H1 (cell line): ENCODE data around the gene COL4A2. TPM values are rescaled to one million over a fixed set of nuclear protein-coding genes. Genes with fewer than 3 reads are reported as not detected.

Source experiments
- CTCF ChIA-PET: fragments of 300-600 bp; sonication (Branson Sonifier 250); formaldehyde crosslinking; loops from one replicate; lab custom pipeline; 2021; ENCODE audit not compliant: partially characterized antibody; lab: Charles Lee
- POLR2A ChIA-PET: fragments of 300-600 bp; sonication (Branson Sonifier 250); formaldehyde crosslinking; loops from one replicate; lab custom pipeline; 2021; ENCODE audit warnings: inconsistent platforms; ENCODE audit not compliant: partially characterized antibody; lab: Charles Lee
- DNase-seq, 2 experiments: peaks; one replicate each; pipeline versions ENCODE4 v3.0.0 to v3.0.0-alpha.2; 2010 to 2022; ENCODE audit warnings: low spot score in 2 of 2, low read depth in 1 of 2, mixed read lengths in 1 of 2
- FAIRE-seq: peaks from 2 replicates; lab custom pipeline; 2011; peaks lifted over from hg19 to GRCh38; lab: Jason Lieb, UNC
- H2AFZ ChIP-seq: 2 replicates; pipeline ENCODE4 v1.8.1; 2012; ENCODE audit warnings: low read length, inconsistent platforms
- H2AK5ac ChIP-seq: 2 replicates; pipeline ENCODE4 v1.6.1; 2013; ENCODE audit warnings: low read depth, low read length
- H2BK120ac ChIP-seq: replicated peaks from 2 replicates; pipeline ENCODE3; 2013; ENCODE audit warnings: low read depth, low read length, inconsistent platforms
- H2BK12ac ChIP-seq: 2 replicates; pipeline ENCODE4 v1.6.1; 2013; ENCODE audit warnings: low read depth, low read length
- H2BK15ac ChIP-seq: 2 replicates; pipeline ENCODE4 v1.6.1; 2013; ENCODE audit warnings: low read length
- H2BK20ac ChIP-seq: 2 replicates; pipeline ENCODE4 v1.6.1; 2013; ENCODE audit warnings: low read length
- H2BK5ac ChIP-seq: 2 replicates; pipeline ENCODE4 v1.6.1; 2013; ENCODE audit warnings: low read depth, low read length
- H3K14ac ChIP-seq: 2 replicates; pipeline ENCODE4 v1.6.1; 2013; ENCODE audit warnings: inconsistent platforms; ENCODE audit not compliant: insufficient read length
- H3K18ac ChIP-seq: 2 replicates; pipeline ENCODE4 v1.6.1; 2013; ENCODE audit warnings: low read length; ENCODE audit errors: extremely low read depth
- H3K23ac ChIP-seq: 2 replicates; pipeline ENCODE4 v1.6.1; 2013; ENCODE audit warnings: inconsistent platforms; ENCODE audit not compliant: insufficient read length
- H3K23me2 ChIP-seq: 2 replicates; pipeline ENCODE4 v1.6.1; 2013; ENCODE audit warnings: low read depth, low read length
- H3K27ac ChIP-seq: 2 replicates; pipeline ENCODE4 v1.6.1; 2011; ENCODE audit warnings: low read depth, low read length, inconsistent platforms
- H3K27me3 ChIP-seq, 4 experiments: replicated peaks in 1 of 4; 1 replicate in 1 of 4; 2 replicates in 3 of 4; pipeline versions ENCODE4 v1.6.1 to v1.8.1; 2011 to 2013; ENCODE audit warnings: low read length in 3 of 4, mild to moderate bottlenecking in 3 of 4, inconsistent platforms in 2 of 4, mixed read lengths in 2 of 4, moderate library complexity in 1 of 4; ENCODE audit not compliant: control insufficient read depth in 3 of 4, insufficient read depth in 3 of 4; ENCODE audit errors: extremely low read depth in 1 of 4
- H3K36me3 ChIP-seq, 4 experiments: 2 replicates each; pipeline versions ENCODE4 v1.6.1 to v1.8.1; 2011 to 2013; ENCODE audit warnings: mild to moderate bottlenecking in 4 of 4, low read length in 3 of 4, moderate library complexity in 2 of 4, control low read depth in 1 of 4, inconsistent platforms in 1 of 4; ENCODE audit not compliant: insufficient read depth in 4 of 4, control insufficient read depth in 2 of 4
- H3K4ac ChIP-seq: replicated peaks from 2 replicates; pipeline ENCODE3; 2013; ENCODE audit warnings: low read length, low read depth, mixed read lengths, inconsistent platforms; ENCODE audit not compliant: insufficient read length
- H3K4me1 ChIP-seq, 4 experiments: replicated peaks in 1 of 4; 1 replicate in 1 of 4; 2 replicates in 3 of 4; pipeline versions ENCODE4 v1.6.1 to v1.8.1; 2011 to 2013; ENCODE audit warnings: low read length in 3 of 4, inconsistent platforms in 2 of 4, mixed read lengths in 1 of 4; ENCODE audit not compliant: insufficient read depth in 4 of 4, control insufficient read depth in 3 of 4
- H3K4me2 ChIP-seq, 2 experiments: 2 replicates each; pipeline versions ENCODE4 v1.6.1 to v1.8.1; 2011 to 2013; ENCODE audit warnings: low read depth in 2 of 2, low read length in 2 of 2, control low read depth in 1 of 2, inconsistent platforms in 1 of 2, mild to moderate bottlenecking in 1 of 2; ENCODE audit not compliant: insufficient read depth in 1 of 2
- H3K4me3 ChIP-seq, 4 experiments: fragments of 200-600, 300-600 bp in 1 of 4; sonication (generic), shearing (Covaris generic), sonication (Bioruptor Twin) in 1 of 4; 2 replicates each; pipeline versions ENCODE4 v1.5.1 to v1.8.1; 2011 to 2016; ENCODE audit warnings: low read length in 4 of 4, low read depth in 3 of 4, control low read depth in 2 of 4, inconsistent platforms in 2 of 4, mild to moderate bottlenecking in 2 of 4, mixed read lengths in 1 of 4, moderate library complexity in 1 of 4; ENCODE audit not compliant: insufficient read depth in 2 of 4; ENCODE audit errors: extremely low read depth in 1 of 4
- H3K56ac ChIP-seq: replicated peaks from 2 replicates; pipeline ENCODE3; 2013; ENCODE audit warnings: low read depth, mild to moderate bottlenecking, mixed read lengths, low read length, inconsistent platforms; ENCODE audit not compliant: insufficient read length
- H3K79me1 ChIP-seq: 2 replicates; pipeline ENCODE4 v1.6.1; 2013; ENCODE audit warnings: low read depth, low read length, control low read depth
- H3K79me2 ChIP-seq, 2 experiments: 2 replicates each; pipeline versions ENCODE4 v1.6.1 to v1.8.1; 2012 to 2013; ENCODE audit warnings: low read length in 2 of 2, mild to moderate bottlenecking in 2 of 2, inconsistent platforms in 1 of 2; ENCODE audit not compliant: insufficient read depth in 2 of 2, control insufficient read depth in 1 of 2
- H3K9ac ChIP-seq, 4 experiments: replicated peaks in 1 of 4; 1 replicate in 1 of 4; 2 replicates in 3 of 4; pipeline versions ENCODE4 v1.6.1 to v1.8.1; 2011 to 2013; ENCODE audit warnings: low read depth in 3 of 4, low read length in 3 of 4, control low read depth in 2 of 4, mild to moderate bottlenecking in 2 of 4, moderate library complexity in 2 of 4, inconsistent platforms in 1 of 4; ENCODE audit errors: extremely low read depth in 1 of 4
- H3K9me3 ChIP-seq, 2 experiments: 2 replicates each; pipeline versions ENCODE4 v1.6.1 to v1.8.1; 2012 to 2013; ENCODE audit warnings: mild to moderate bottlenecking in 2 of 2, moderate library complexity in 2 of 2, control low read depth in 1 of 2, inconsistent platforms in 1 of 2, low read depth in 1 of 2, low read length in 1 of 2, mixed read lengths in 1 of 2; ENCODE audit not compliant: insufficient read depth in 2 of 2
- H4K20me1 ChIP-seq, 2 experiments: replicated peaks in 1 of 2; 2 replicates each; pipeline versions ENCODE3 to v1.8.1; 2011 to 2013; ENCODE audit warnings: inconsistent platforms in 2 of 2, low read length in 2 of 2, mild to moderate bottlenecking in 1 of 2; ENCODE audit not compliant: insufficient read depth in 2 of 2, control insufficient read depth in 1 of 2
- H4K5ac ChIP-seq: 2 replicates; pipeline ENCODE4 v1.6.1; 2013; ENCODE audit warnings: low read length, low read depth, mixed read lengths, inconsistent platforms; ENCODE audit not compliant: insufficient read length
- H4K8ac ChIP-seq: 2 replicates; pipeline ENCODE4 v1.8.0; 2013; ENCODE audit warnings: mild to moderate bottlenecking, moderate library complexity, low read length, inconsistent platforms; ENCODE audit not compliant: insufficient read depth; ENCODE audit errors: extremely low read depth
- H4K91ac ChIP-seq: replicated peaks from 2 replicates; pipeline ENCODE3; 2013; ENCODE audit warnings: low read length, mixed read lengths, inconsistent platforms; ENCODE audit not compliant: insufficient read length
- CBX8 ChIP-seq: fragments of 300-800, 300-1000 bp; sonication (generic); IDR thresholded peaks from 2 replicates; pipeline ENCODE4 v1.7.1; 2016; ENCODE audit warnings: low read depth, low read length, borderline replicate concordance
- EZH2 ChIP-seq: fragments of 200-600 bp; sonication (generic); IDR thresholded peaks from 2 replicates; pipeline ENCODE4 v1.7.1; 2012; ENCODE audit warnings: low read depth, mild to moderate bottlenecking, moderate library complexity, low read length, inconsistent platforms; ENCODE audit not compliant: severe bottlenecking
- GTF2F1 ChIP-seq: IDR thresholded peaks from 2 replicates; pipeline ENCODE4 v1.6.1; 2012; ENCODE audit warnings: low read depth, low read length, improper control_type of control experiment, borderline replicate concordance
- TCF12 ChIP-seq: IDR thresholded peaks from 2 replicates; pipeline ENCODE4 v1.6.1; 2011; ENCODE audit warnings: low read depth, mild to moderate bottlenecking, low read length
- WGBS, 2 experiments: shearing (Covaris generic) in 1 of 2; methylation state at CpG; one replicate each; pipeline versions ENCODE4 v1.1.6 to v1.1.7; 2013 to 2015; ENCODE audit warnings: low lambda C conversion rate in 2 of 2, mixed read lengths in 2 of 2, inconsistent platforms in 1 of 2, low coverage in 1 of 2, missing lambda C conversion rate in 1 of 2; ENCODE audit not compliant: insufficient replicate concordance in 2 of 2, insufficient coverage in 1 of 2, insufficient read length in 1 of 2; ENCODE audit errors: extremely low coverage in 1 of 2, missing lambda C conversion rate in 1 of 2; 5-methylcytosine and 5-hydroxymethylcytosine counted together
- polyA plus RNA-seq, 7 experiments: library from polyadenylated mRNA; depleted of rRNA in 3 of 7; stranded (reverse) in 5 of 7; unstranded in 2 of 7; fragments of >200 nt in 5 of 7; fragments of 200-250 nt in 2 of 7; gene quantifications; 1 replicate in 5 of 7; 2 replicates in 1 of 7; 4 replicates in 1 of 7; pipeline versions ENCODE4 v1.2.1 to v1.2.3, GENCODE V29; 2011 to 2013; ENCODE audit warnings: missing spikeins in 2 of 7, mixed read lengths in 2 of 7
- total RNA-seq: library from RNA; stranded (reverse); fragmentation: NEBNext Ultra II Directional; extraction: Animal tissue kit (Norgen Biotek cat#: 25700); gene quantifications from 2 replicates; pipeline ENCODE4 v1.2.1, GENCODE V29; 2021
- TF ChIP-seq, protein P1 (sequence below): IDR thresholded peaks from 2 replicates; pipeline ENCODE4 v1.6.1; 2012; ENCODE audit warnings: inconsistent platforms

COL4A2 gene
- total and polyA plus RNA-seq, 2 of the 8 experiments (the other 6 are each of a cell fraction or from before 2014, with no cell fraction given), result 80.4 to 87.3 TPM

DNA sequence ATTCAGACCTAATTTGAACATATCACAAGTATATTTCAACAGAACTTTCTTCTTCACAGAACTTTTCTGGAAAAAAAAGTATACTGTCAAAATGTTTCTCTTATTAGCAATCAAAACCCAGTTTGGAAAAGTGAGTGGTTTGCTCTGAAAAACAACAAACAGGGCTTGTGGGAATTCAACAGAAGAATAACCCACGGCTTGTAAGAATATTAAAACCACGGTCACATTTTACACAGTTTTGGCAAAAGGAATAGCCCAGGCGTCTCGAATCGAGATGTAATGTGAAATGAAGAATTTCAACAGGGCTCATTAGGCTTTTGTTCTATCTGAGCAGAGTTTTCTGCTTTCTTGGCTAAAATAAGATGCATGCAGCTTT is 70.7 kb downstream of the COL4A2 start:
- Histone ChIP-seq H3K23ac (no peak overlapping the region), H2BK15ac (no peak overlapping the region), H3K27me3 (peaks cover 0 to 3% (median under 1%) of the 10 kb centered on the region in 4 experiments; a peak in 2 of 7 replicates), H4K8ac (no peak overlapping the region), H3K18ac (no peak overlapping the region), H2BK5ac (no peak overlapping the region), H2BK20ac (no peak overlapping the region), H4K91ac (no peak overlapping the region), H3K9ac (no peak overlapping the region), H4K5ac (no peak overlapping the region), H3K23me2 (no peaks in the 10 kb centered on the region), H3K4me2 (no peak overlapping the region), H3K56ac (no peak overlapping the region), H3K4ac (no peak overlapping the region), H3K36me3 (no peaks in the 10 kb centered on the region), H3K79me2 (no peaks in the 10 kb centered on the region), H2AFZ (no peak overlapping the region), H3K14ac (no peak overlapping the region), H3K79me1 (0 out of 2 replicates have a peak, but pooled peaks cover 4% of the 10 kb centered on the region), H3K27ac (no peak overlapping the region), H4K20me1 (peaks cover 6 to 13% of the 10 kb centered on the region in 2 experiments), H3K4me3 (no peak overlapping the region), H3K9me3 (no peaks in the 10 kb centered on the region), H3K4me1 (peaks cover 3 to 15% (median 9%) of the 10 kb centered on the region in 4 experiments), H2BK12ac (no peak overlapping the region), H2AK5ac (no peak overlapping the region), H2BK120ac (no peak overlapping the region)
- ChIA-PET POLR2A (no interaction called here), CTCF (interaction anchor here (0.7 to 2.9 kb wide), 8 partner anchors 8 to 69 kb away, joined by 3 to 17 read pairs (median 3); no protein-coding TSS in a partner anchor)
- WGBS, 2 experiments, result 88% methylated on average over 5 of the region's 5 CpGs; no CpG with 5 or more reads in 1 of the 2 experiments
- FAIRE-seq (no peak), DNase-seq (no peak)
- TF ChIP-seq EZH2 (no peak), GTF2F1 (no peak), CBX8 (no peak), TCF12 (no peak)
- TF ChIP-seq, protein P1, sequence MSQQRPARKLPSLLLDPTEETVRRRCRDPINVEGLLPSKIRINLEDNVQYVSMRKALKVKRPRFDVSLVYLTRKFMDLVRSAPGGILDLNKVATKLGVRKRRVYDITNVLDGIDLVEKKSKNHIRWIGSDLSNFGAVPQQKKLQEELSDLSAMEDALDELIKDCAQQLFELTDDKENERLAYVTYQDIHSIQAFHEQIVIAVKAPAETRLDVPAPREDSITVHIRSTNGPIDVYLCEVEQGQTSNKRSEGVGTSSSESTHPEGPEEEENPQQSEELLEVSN, result no peak
